ENCODE measurements around the gene HDLBP.
"Not testable (repeated sequence)": the region's sequence is repeated elsewhere in the genome, so short reads cannot be mapped to it uniquely, and the experiment has no call there.

HDLBP gene

DNA sequence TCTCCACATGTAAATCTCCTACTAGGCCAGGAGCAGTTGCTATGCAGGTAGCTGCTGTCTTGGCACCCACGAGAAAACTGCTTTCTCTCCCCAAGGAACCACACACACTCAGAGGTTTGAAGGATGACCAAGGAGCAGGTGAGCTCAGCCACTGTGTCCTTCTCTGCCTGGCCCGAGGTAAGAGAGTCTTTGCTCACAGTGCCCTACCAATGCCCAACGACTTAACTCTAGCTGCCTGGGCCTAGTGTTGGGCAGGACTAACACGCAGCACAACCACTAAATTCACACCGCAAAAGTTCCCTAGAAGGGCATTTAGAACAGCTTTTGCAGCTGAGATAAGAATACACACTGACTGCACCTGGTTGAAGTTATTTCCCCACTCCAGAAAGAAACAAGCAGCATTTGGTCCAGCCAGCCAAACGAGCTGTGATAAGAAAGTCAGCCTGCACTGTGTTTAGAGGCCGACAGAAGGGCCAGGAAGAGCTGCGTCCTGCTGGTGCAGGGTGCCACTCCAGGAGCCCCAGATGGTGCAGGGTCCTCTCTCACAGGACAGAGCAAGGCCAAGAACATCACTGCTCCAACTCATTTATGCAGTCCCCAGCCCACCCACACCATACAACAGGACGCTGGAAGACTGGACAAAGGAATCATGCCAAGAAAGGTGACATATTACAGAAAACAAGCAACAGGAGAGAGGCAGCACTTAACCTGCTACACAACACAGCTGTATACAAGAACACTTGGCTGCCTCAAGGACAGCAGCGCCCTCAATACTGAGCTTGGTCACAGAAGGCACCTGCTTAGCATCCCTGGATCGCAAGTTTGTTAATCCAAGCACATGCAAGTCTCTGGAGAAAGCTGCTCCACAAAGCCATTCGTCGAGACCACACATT, 12.5 kb downstream of the HDLBP start:
- no peak for DNase-seq (ENCODE audit: low read depth)

- no peak for DNase-seq (ENCODE audit: low read depth)
Measured at GRCh38 chr2:241302083-241302482, 13.4 kb downstream of the HDLBP start.

DNA sequence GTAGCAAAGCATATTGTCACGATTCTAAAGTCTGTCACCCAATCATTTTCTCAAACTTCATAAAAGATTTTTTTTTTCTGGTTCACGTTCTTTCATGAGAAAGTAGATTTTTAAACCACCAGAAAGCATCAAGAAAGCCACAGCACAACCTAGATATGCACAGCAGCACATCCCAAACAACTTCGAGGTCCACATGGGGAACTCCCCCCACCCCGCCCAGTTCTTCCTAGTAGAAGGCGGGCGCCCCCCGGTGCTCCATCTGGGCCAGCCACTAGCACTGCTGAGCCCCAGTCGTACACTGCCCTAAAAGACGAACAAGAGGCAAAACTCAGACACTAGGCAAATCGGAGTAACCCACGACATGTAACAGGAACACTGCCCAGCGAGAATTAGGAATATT, 15.5 kb downstream of the HDLBP start:
- no peak for DNase-seq (ENCODE audit: low read depth)

GRCh38 chr2:241298673-241299072, 16.8 kb downstream of the HDLBP start:
- no peak for DNase-seq (ENCODE audit: low read depth)

DNA sequence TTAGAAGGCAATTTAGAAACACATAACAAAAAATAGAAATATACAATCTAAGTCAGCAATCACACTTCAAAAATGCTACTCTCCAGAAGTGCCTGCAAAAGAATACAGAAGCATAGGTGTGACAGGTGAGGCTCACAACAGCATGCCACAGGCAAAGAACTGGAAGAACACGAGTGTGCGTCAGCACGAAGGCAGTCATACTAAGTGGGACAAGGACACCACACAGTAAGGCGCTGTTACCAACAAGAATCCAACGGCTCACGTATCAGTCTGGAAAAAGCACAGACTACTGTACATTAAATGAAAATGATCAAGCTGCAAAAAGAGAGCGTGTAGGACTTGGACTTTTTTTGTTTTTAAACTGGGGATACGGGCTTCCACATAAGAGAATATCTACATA, 18.7 kb downstream of the HDLBP start:
- DNase-seq (ENCODE audit: low read depth) = no peak

- no peak for DNase-seq (ENCODE audit: low read depth)
Measured at GRCh38 chr2:241295326-241296095, 20.0 kb downstream of the HDLBP start.

GRCh38 chr2:241293378-241293797, 22.1 kb downstream of the HDLBP start:
- DNase-seq (ENCODE audit: low read depth) = not testable (repeated sequence)

GRCh38 chr2:241291977-241292376, 23.5 kb downstream of the HDLBP start:
- no peak for DNase-seq (ENCODE audit: low read depth)

- DNase-seq (ENCODE audit: low read depth) = no peak
Measured at GRCh38 chr2:241291153-241291552, 24.3 kb downstream of the HDLBP start.

DNA sequence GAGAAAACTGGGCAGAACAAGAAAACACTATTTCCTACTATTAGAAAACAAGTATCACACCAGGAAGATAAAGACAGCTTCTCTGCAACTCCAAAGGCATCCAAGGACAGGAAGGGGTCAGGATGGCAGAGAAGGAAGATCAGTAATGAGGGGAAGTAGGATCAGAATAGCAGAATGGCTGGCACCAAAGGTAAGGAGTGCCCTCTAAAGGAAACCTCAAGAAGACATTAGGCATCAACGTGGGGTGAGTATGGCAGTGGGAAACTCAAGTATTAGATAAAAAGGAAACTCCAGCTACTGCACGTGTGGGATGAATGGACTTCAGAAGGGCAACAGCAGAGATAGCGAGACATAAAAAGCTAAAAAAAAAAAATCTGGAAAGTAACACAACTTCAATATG, 25.9 kb downstream of the HDLBP start:
- no peak for DNase-seq (ENCODE audit: low read depth)

DNA sequence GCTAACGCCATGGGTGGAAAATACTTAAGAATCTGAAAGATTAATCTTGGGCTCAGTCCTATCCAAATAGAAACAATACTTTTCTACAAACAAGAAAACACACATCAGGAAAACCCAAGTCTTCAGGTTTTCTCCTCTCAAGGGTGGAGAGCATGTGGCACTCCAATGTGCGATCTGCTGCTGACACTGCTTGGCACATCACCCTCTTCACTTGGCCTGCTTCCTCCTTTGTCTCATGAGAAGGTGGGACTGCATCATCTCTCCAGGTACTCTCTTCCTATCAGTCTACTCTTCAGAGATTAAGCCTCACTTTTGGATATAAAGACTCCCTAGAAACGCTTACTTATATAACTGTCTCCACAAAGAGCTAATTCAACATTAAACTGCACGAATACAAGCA, 26.4 kb downstream of the HDLBP start:
- no peak for DNase-seq (ENCODE audit: low read depth)

GRCh38 chr2:241288324-241288888, 27.1 kb downstream of the HDLBP start:
- no peak for DNase-seq (ENCODE audit: low read depth)

- no peak for DNase-seq (ENCODE audit: low read depth)
Measured at GRCh38 chr2:241286348-241287090, 29.0 kb downstream of the HDLBP start.

GRCh38 chr2:241285596-241285995, 29.9 kb downstream of the HDLBP start:
- DNase-seq (ENCODE audit: low read depth) = no peak

- no peak for DNase-seq (ENCODE audit: low read depth)
Measured at GRCh38 chr2:241282555-241282954, 32.9 kb downstream of the HDLBP start.

DNA sequence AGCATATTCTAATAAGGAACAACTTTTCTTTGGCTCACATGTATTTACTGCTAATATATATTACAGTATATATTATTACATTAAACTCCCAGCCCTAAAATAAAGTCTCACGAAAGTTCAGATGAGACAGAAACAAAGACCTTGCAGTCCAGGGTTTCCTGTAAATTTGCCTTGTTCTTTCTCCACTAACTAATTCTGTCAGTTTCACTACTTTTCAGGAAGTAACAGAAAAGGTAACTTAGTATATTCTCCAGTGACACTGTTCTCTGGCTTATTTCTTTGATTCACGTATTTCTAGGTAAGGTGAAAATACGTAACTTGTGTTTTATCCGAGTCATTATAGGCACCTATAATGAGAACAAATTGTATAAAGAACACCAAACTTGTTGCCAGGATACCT, 35.2 kb downstream of the HDLBP start:
- DNase-seq (ENCODE audit: low read depth) = no peak

GRCh38 chr2:241279828-241280227, 35.6 kb downstream of the HDLBP start:
- DNase-seq (ENCODE audit: low read depth) = no peak

- no peak for DNase-seq (ENCODE audit: low read depth)
Measured at GRCh38 chr2:241279413-241279812, 36.1 kb downstream of the HDLBP start.

GRCh38 chr2:241278306-241278705, 37.2 kb downstream of the HDLBP start:
- DNase-seq (ENCODE audit: low read depth) = not testable (repeated sequence)

DNA sequence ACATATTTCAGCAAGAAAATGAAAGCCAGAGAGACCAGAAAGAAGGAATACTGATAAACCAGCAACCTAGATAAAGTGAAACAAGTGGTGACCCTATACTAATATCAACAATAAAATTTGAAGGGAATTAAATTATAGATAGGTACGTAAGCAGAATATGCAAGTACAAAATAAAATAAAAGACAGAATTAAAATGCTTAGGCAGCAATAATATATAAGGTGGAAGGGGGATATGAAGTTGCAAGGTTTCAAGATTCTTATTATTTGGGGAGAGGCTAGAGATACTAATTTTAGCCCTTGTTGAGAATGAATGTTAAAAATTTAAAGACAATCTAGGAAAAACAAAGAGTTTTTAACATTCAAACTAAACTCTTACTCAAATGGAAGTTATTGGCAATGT, 39.6 kb downstream of the HDLBP start:
- no peak for DNase-seq (ENCODE audit: low read depth)

DNA sequence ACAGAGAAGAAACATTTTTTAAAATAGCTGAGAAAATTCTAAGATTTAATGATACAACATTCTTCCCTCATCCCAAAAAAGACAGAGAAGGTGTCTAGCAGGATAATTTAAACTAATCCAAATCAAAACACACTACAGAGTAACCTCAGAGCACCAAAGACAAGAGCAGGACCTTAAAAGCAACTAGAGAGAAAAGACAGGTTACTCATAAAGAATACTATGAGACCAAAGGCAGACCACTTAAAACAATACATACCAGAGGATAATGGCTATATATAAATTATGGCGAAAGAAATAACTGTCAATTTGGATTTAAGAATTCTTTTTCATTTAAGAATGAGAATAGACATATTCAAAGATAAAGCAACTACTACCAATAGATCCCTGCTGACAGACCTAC, 40.0 kb downstream of the HDLBP start:
- DNase-seq (ENCODE audit: low read depth) = no peak

DNA sequence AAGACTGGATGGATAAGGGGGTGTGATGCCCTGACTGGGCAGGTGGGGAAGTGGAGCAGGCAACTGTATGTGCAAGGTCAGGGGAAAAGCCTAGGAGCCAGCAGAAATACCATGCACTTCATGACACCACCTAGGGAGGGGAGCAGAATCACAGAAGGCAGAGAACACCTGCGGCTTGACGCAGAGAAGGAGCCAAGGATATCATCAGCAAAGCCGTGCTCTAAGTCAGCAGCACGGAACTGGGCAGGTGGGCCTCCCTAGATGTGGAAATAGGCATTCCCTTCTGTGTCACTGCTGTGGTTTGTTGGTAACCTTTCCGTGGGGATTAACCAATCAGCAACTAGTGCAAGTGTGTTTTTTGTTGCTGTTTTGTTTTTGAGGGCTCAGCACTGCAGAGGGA, 41.3 kb downstream of the HDLBP start:
- DNase-seq (ENCODE audit: low read depth) = no peak
